Transverse colon (tissue), 4 donors: ENCODE data around the gene SH2B2. TPM values are rescaled to one million over a fixed set of nuclear protein-coding genes. Genes with fewer than 3 reads are reported as not detected.

Experiments used
- DNase-seq: peaks from one replicate; pipeline ENCODE4 v3.0.0-alpha.2; 2019
- H3K27ac ChIP-seq, 4 donors: fragments of 200-600 bp; sonication (generic); 2 replicates each; pipeline ENCODE4 v1.5.1; 2016 to 2018; ENCODE audit warnings: inconsistent platforms in 4 of 4
- H3K27me3 ChIP-seq: fragments of 200-600 bp; sonication (generic); 2 replicates; pipeline ENCODE4 v1.5.1; 2017; ENCODE audit warnings: inconsistent platforms
- H3K36me3 ChIP-seq, 4 donors: fragments of 200-600 bp; sonication (generic); 2 replicates each; pipeline ENCODE4 v1.5.1; 2017 to 2019; ENCODE audit warnings: inconsistent platforms in 4 of 4
- H3K4me1 ChIP-seq, 4 donors: fragments of 200-600 bp; sonication (generic); 2 replicates each; pipeline ENCODE4 v1.5.1; 2017 to 2020; ENCODE audit warnings: inconsistent platforms in 4 of 4
- H3K4me3 ChIP-seq, 4 donors: fragments of 200-600 bp; sonication (generic); 1 replicate in 1 of 4; 2 replicates in 3 of 4; pipeline versions ENCODE4 v1.5.1 to v1.6.1; 2017 to 2019; ENCODE audit warnings: inconsistent platforms in 4 of 4
- H3K9me3 ChIP-seq, 2 donors: fragments of 200-600 bp; sonication (generic); 2 replicates each; pipeline ENCODE4 v1.5.1; 2017 to 2019; ENCODE audit warnings: inconsistent platforms in 2 of 2
- EP300 ChIP-seq: sonication (generic); formaldehyde crosslinking; IDR thresholded peaks from one replicate; pipeline ENCODE4 v1.6.1; 2017; ENCODE audit warnings: antibody characterized with exemption, low read depth
- POLR2A ChIP-seq: fragments of 450-650 bp; IDR thresholded peaks from one replicate; pipeline ENCODE4 v1.6.1; 2016; ENCODE audit warnings: antibody characterized with exemption, mild to moderate bottlenecking, moderate library complexity
- POLR2AphosphoS5 ChIP-seq, 3 donors: sonication (generic); formaldehyde crosslinking; IDR thresholded peaks; one replicate each; pipeline ENCODE4 v1.6.1; 2016; ENCODE audit warnings: antibody characterized with exemption in 3 of 3
- WGBS, 2 donors: methylation state at CpG; one replicate each; pipeline ENCODE4 v1.1.5; 2018; ENCODE audit warnings: low coverage in 1 of 2; 5-methylcytosine and 5-hydroxymethylcytosine counted together
- in situ Hi-C, 4 donors: fragments of 200-750 bp; cut with MboI; loops; one replicate each; pipeline versions ENCODE4 v1.15.0 to v1.15.1; 2017; ENCODE audit warnings: low sequenced_read_pairs in 3 of 4, low pct_ligation_motif_present in 1 of 4, low pct_unique_long_range_greater_than_20kb in 1 of 4
- intact Hi-C: fragments of 100-400 bp; cut with DNase I; formaldehyde crosslinking; loops from one replicate; pipeline ENCODE4 v1.15.1; 2023; ENCODE audit warnings: low total_unique reads
- total RNA-seq, 4 donors: library from RNA; depleted of rRNA; stranded (reverse); fragments of >200 nt; gene quantifications; one replicate each; pipeline ENCODE4 v1.1.0, GENCODE V29; 2016
- TF ChIP-seq, protein P1 (sequence below), 5 experiments: fragments of 200-600 bp in 3 of 5; fragments of 450-650 bp in 2 of 5; sonication (generic) in 3 of 5; IDR thresholded peaks; 1 replicate in 2 of 5; 2 replicates in 3 of 5; pipeline ENCODE4 v1.5.1; 2016 to 2017; ENCODE audit warnings: antibody characterized with exemption in 5 of 5, inconsistent platforms in 3 of 5, mild to moderate bottlenecking in 2 of 5, moderate library complexity in 1 of 5

Gene SH2B2
- total RNA-seq, 4 donors from 2014 or later = 2.0 to 7.6 (median 2.2) TPM; not detected in 1

DNA sequence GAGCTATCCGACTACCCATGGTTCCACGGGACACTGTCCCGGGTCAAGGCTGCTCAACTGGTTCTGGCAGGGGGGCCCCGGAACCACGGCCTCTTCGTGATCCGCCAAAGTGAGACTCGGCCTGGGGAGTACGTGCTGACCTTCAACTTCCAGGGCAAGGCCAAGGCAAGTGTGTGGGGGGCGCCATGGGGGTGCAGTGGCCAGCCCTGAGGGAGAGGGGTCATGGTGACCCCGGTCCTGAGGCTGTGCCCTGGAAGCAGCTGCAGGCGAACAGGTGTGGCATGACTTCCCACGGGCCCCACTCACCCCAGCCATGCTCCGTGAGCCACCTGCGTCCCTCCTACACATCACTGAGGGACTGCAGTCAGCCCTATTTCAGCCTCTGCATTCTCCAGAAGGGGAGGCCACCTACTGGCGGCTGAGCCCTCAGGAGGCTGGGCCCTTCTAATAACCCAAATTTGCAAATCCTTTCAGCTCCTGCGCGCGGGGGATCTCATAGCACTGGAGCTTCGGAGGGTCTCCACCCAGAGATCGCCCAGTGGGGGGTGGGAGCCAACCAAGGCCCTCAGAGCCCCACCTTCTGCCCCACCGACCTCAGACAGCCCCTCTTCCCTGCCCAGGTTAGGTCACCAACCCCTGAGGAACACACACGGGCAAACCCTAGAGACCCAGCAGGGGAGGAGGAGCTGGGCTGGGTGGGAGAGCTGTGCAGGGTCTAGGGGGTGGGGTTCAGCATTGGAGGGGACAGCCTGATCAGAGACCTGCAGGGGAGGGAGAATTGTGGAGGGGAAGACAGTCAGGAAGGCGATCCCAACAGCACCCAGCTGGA, 30.8 kb downstream of the SH2B2 start:
- in situ Hi-C loops (no loop called here), intact Hi-C loops (no loop called here)
- Histone ChIP-seq H3K4me3 (no peak overlapping the region), H3K36me3 (no peaks in the 10 kb centered on the region), H3K4me1 (no peaks in the 10 kb centered on the region), H3K9me3 (no peaks in the 10 kb centered on the region), H3K27me3 (peaks cover 8% of the 10 kb centered on the region), H3K27ac (no peak overlapping the region)
- 75 to 88% methylated on average over 2 to 23 of the region's 24 CpGs for WGBS, 2 donors
- TF ChIP-seq EP300 = no peak
- TF ChIP-seq, protein P1, sequence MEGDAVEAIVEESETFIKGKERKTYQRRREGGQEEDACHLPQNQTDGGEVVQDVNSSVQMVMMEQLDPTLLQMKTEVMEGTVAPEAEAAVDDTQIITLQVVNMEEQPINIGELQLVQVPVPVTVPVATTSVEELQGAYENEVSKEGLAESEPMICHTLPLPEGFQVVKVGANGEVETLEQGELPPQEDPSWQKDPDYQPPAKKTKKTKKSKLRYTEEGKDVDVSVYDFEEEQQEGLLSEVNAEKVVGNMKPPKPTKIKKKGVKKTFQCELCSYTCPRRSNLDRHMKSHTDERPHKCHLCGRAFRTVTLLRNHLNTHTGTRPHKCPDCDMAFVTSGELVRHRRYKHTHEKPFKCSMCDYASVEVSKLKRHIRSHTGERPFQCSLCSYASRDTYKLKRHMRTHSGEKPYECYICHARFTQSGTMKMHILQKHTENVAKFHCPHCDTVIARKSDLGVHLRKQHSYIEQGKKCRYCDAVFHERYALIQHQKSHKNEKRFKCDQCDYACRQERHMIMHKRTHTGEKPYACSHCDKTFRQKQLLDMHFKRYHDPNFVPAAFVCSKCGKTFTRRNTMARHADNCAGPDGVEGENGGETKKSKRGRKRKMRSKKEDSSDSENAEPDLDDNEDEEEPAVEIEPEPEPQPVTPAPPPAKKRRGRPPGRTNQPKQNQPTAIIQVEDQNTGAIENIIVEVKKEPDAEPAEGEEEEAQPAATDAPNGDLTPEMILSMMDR (IDR thresholded peaks at IDR 0.05) = no peak
- TF ChIP-seq POLR2A = no peak
- TF ChIP-seq POLR2AphosphoS5 (IDR thresholded peaks at IDR 0.05) = no peak
- DNase-seq = no peak

- 84% methylated on average over 5 of the region's 7 CpGs; no CpG with 5 or more reads in 1 of the 2 donors for WGBS, 2 donors
- Histone ChIP-seq H3K36me3 (no peaks in the 10 kb centered on the region), H3K27ac (no peak overlapping the region), H3K4me3 (no peak overlapping the region), H3K4me1 (no peaks in the 10 kb centered on the region), H3K9me3 (no peaks in the 10 kb centered on the region), H3K27me3 (peaks cover 17% of the 10 kb centered on the region)
- intact Hi-C loops (no loop called here), in situ Hi-C loops (no loop called here)
- no peak for DNase-seq
- TF ChIP-seq, protein P1 (IDR thresholded peaks at IDR 0.05) = no peak
- TF ChIP-seq POLR2AphosphoS5 (IDR thresholded peaks at IDR 0.05) (no peak), POLR2A (no peak), EP300 (no peak)
Measured at GRCh38 chr7:102318482-102318971, 31.9 kb downstream of the SH2B2 start.

GRCh38 chr7:102319671-102320070, 33.0 kb downstream of the SH2B2 start:
- intact Hi-C loops = no loop called here
- H3K27ac ChIP-seq = no peak overlapping the region
- no peak overlapping the region for H3K4me3 ChIP-seq
- H3K9me3 ChIP-seq = no peaks in the 10 kb centered on the region
- no peaks in the 10 kb centered on the region for H3K36me3 ChIP-seq
- H3K4me1 ChIP-seq = no peaks in the 10 kb centered on the region
- no peak for DNase-seq
- no peak for TF ChIP-seq POLR2AphosphoS5 (IDR thresholded peaks at IDR 0.05)
- no peak for TF ChIP-seq EP300
- no peak for TF ChIP-seq POLR2A
- TF ChIP-seq, protein P1 (IDR thresholded peaks at IDR 0.05) = no peak
- H3K27me3 ChIP-seq = peaks cover 17% of the 10 kb centered on the region
- in situ Hi-C loops = no loop called here
- 97% methylated on average over 3 of the region's 3 CpGs; no CpG with 5 or more reads in 1 of the 2 donors for WGBS, 2 donors

DNA sequence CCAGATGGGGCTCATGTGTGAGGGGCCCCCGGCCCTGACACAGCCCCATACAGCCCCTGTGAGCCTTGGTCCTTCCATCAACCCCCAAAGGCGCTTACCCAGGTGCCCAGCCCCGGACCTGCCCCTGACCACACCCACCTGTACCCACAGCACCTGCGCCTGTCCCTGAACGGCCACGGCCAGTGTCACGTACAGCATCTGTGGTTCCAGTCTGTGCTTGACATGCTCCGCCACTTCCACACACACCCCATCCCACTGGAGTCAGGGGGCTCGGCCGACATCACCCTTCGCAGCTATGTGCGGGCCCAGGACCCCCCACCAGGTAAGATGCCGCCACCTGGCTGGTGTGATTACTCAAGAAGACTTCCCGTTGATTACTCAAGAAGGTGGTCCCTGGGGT, 33.5 kb downstream of the SH2B2 start:
- 87% methylated on average over 9 of the region's 14 CpGs; no CpG with 5 or more reads in 1 of the 2 donors for WGBS, 2 donors
- no peak for DNase-seq
- Histone ChIP-seq H3K27me3 (peaks cover 17% of the 10 kb centered on the region), H3K9me3 (no peaks in the 10 kb centered on the region), H3K4me3 (no peak overlapping the region), H3K36me3 (no peaks in the 10 kb centered on the region), H3K27ac (no peak overlapping the region), H3K4me1 (no peaks in the 10 kb centered on the region)
- in situ Hi-C loops (no loop called here), intact Hi-C loops (no loop called here)
- TF ChIP-seq EP300 = no peak
- TF ChIP-seq POLR2AphosphoS5 (IDR thresholded peaks at IDR 0.05) = no peak
- TF ChIP-seq, protein P1 (IDR thresholded peaks at IDR 0.05) = no peak
- no peak for TF ChIP-seq POLR2A
